Right lobe of liver (tissue), 4 donors: ENCODE results near the gene NUMB.

Experiments used
- CTCF ChIP-seq, 4 donors: fragments of 200-600 bp in 3 of 4; fragments of 450-650 bp in 1 of 4; IDR thresholded peaks; one replicate each; pipeline versions ENCODE4 v1.5.1 to v1.8.0; 2016 to 2022; ENCODE audit warnings: antibody characterized with exemption in 4 of 4, mild to moderate bottlenecking in 2 of 4
- POLR2A ChIP-seq: fragments of 450-650 bp; IDR thresholded peaks from one replicate; pipeline ENCODE4 v1.6.1; 2017; ENCODE audit warnings: antibody characterized with exemption, mild to moderate bottlenecking
- donor health status: DM: no; HTN: no; CAD: no.
- donor health status: DM: no; HTN: no; CAD: no.
- donor health status: DM: no; HTN: yes; CAD: no.

- TF ChIP-seq POLR2A: no peak
- TF ChIP-seq CTCF (IDR thresholded peaks at IDR 0.05): no peak
These were observed 9.0 kb upstream of the NUMB start for GRCh38 chr14:73467377-73467776.
